Activated CD8-positive, alpha-beta T cell treated with anti-CD3 and anti-CD28 coated beads for 36 hours (primary cell): Measurements from ENCODE around the gene TRA2B. TPM values are rescaled to one million over a fixed set of nuclear protein-coding genes. Genes with fewer than 3 reads are reported as not detected.

Source experiments
- ATAC-seq: fragments of 200-7000 bp; cut with Tn5 transposase; one replicate; pipeline ENCODE4 v1.10.0; 2021; ENCODE audit warnings: mild to moderate bottlenecking, moderate library complexity
- CTCF ChIA-PET: fragments of 350-600 bp; sonication (Branson Sonifier 250); formaldehyde crosslinking; loops from one replicate; lab custom pipeline; 2021; ENCODE audit warnings: antibody characterized with exemption; lab: Charles Lee
- POLR2A ChIA-PET: fragments of 350-600 bp; sonication (Branson Sonifier 250); formaldehyde crosslinking; loops from one replicate; lab custom pipeline; 2021; ENCODE audit warnings: antibody characterized with exemption; lab: Charles Lee
- DNase-seq: peaks from one replicate; pipeline ENCODE4 v3.0.0-alpha.2; 2020
- H3K27ac Mint-ChIP-seq: one replicate; pipeline ENCODE4 v1.8.0; 2021; ENCODE audit warnings: mild to moderate bottlenecking, mixed read lengths
- H3K27me3 Mint-ChIP-seq: one replicate; pipeline ENCODE4 v1.8.0; 2021; ENCODE audit warnings: mixed read lengths
- H3K36me3 Mint-ChIP-seq: one replicate; pipeline ENCODE4 v1.8.0; 2021; ENCODE audit warnings: low read depth, mixed read lengths
- H3K4me1 Mint-ChIP-seq: one replicate; pipeline ENCODE4 v1.8.0; 2021; ENCODE audit warnings: low read depth, mixed read lengths
- H3K4me3 Mint-ChIP-seq: one replicate; pipeline ENCODE4 v1.8.0; 2021; ENCODE audit warnings: mild to moderate bottlenecking, moderate library complexity, mixed read lengths
- H3K9me3 Mint-ChIP-seq: one replicate; pipeline ENCODE4 v1.8.0; 2021; ENCODE audit warnings: mixed read lengths
- intact Hi-C: fragments of 100-400 bp; cut with micrococcal nuclease; formaldehyde crosslinking; loops from one replicate; pipeline ENCODE4 v1.10.0; 2022
- total RNA-seq, 2 experiments: library from RNA; stranded (reverse); gene quantifications; one replicate each; pipeline ENCODE4 v1.2.3, GENCODE V29; 2021
- TF ChIP-seq, protein P1 (sequence below): fragments of 200-600 bp; IDR thresholded peaks from one replicate; pipeline ENCODE4 v1.8.0; 2022; ENCODE audit warnings: antibody characterized with exemption, mild to moderate bottlenecking

The TRA2B gene
- total RNA-seq, 2 experiments from 2014 or later: 210 to 219 TPM

DNA sequence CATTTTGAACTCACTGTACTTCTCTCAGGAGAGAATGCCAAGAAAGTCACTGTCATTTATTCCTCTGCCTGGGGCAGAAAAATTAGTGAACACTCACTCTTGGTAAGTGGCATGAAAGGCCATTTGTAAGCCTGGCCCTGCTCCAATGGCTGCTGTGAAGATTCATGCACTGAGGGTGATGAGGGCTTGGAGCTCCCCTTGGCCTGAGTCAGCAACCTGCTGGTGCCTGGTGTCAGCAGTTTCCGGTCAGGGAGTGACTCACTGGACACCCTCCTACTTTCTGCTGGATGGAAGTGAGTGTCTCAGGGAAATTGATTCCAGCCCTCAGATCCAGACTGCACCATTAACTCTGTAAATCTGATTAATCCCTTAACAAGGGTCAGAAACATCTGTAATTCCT lies 37.6 kb downstream of the TRA2B start:
- POLR2A ChIA-PET: interaction anchor here (2.8 kb wide), 1 partner anchor 14 kb away, joined by 16 read pairs; no protein-coding TSS in a partner anchor
- Mint-ChIP-seq H3K4me3 (no peak overlapping the region), H3K27ac (no peak overlapping the region), H3K9me3 (peaks cover 5% of the 10 kb centered on the region), H3K36me3 (no peaks in the 10 kb centered on the region), H3K27me3 (peaks cover 1% of the 10 kb centered on the region), H3K4me1 (no peaks in the 10 kb centered on the region)
- intact Hi-C loops: no loop called here
- ATAC-seq: no peak
- DNase-seq: no peak
- CTCF ChIA-PET: interaction anchor here (0.9 to 3.2 kb wide), 5 partner anchors 24 to 341 kb away, joined by 3 to 10 read pairs (median 4); no protein-coding TSS in a partner anchor
- TF ChIP-seq, protein P1, sequence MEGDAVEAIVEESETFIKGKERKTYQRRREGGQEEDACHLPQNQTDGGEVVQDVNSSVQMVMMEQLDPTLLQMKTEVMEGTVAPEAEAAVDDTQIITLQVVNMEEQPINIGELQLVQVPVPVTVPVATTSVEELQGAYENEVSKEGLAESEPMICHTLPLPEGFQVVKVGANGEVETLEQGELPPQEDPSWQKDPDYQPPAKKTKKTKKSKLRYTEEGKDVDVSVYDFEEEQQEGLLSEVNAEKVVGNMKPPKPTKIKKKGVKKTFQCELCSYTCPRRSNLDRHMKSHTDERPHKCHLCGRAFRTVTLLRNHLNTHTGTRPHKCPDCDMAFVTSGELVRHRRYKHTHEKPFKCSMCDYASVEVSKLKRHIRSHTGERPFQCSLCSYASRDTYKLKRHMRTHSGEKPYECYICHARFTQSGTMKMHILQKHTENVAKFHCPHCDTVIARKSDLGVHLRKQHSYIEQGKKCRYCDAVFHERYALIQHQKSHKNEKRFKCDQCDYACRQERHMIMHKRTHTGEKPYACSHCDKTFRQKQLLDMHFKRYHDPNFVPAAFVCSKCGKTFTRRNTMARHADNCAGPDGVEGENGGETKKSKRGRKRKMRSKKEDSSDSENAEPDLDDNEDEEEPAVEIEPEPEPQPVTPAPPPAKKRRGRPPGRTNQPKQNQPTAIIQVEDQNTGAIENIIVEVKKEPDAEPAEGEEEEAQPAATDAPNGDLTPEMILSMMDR: no peak

- POLR2A ChIA-PET: no interaction called here
- Mint-ChIP-seq H3K27me3 (no peaks in the 10 kb centered on the region), H3K27ac (no peak overlapping the region), H3K4me1 (no peaks in the 10 kb centered on the region), H3K4me3 (no peak overlapping the region), H3K9me3 (peaks cover 5% of the 10 kb centered on the region), H3K36me3 (no peaks in the 10 kb centered on the region)
- no peak for ATAC-seq
- intact Hi-C loops: no loop called here
- TF ChIP-seq, protein P1: no peak
- no peak for DNase-seq
- CTCF ChIA-PET: interaction anchor here (1.0 to 1.1 kb wide), 2 partner anchors 10 to 16 kb away, joined by 3 read pairs; no protein-coding TSS in a partner anchor
Measured at GRCh38 chr3:185896636-185897035, 41.2 kb downstream of the TRA2B start.

DNA sequence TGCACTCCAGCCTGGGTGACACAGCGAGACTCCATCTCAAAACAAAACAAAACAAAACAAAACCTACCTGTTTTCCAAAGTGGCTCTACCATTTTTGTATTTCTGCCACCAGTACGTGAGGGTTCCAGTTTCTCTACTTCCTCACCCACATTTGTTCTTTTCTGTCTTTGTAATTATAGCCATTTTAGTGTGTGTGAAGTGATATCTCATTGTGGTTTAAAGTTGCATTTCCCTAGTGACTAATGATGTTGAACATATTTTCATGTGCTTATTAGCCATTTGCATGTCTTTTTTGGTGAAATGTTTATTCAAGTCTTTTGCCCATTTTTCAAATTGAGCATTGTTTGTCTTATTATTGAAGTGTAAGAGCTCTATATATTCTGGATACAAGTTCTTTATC lies 50.7 kb downstream of the TRA2B start:
- no peak overlapping the region for H3K27ac Mint-ChIP-seq
- H3K9me3 Mint-ChIP-seq: no peaks in the 10 kb centered on the region
- ATAC-seq: no peak
- no peak overlapping the region for H3K4me3 Mint-ChIP-seq
- no peaks in the 10 kb centered on the region for H3K36me3 Mint-ChIP-seq
- intact Hi-C loops: no loop called here
- POLR2A ChIA-PET: no interaction called here
- CTCF ChIA-PET: no interaction called here
- peaks cover 4% of the 10 kb centered on the region for H3K27me3 Mint-ChIP-seq
- DNase-seq: no peak
- no peaks in the 10 kb centered on the region for H3K4me1 Mint-ChIP-seq
- TF ChIP-seq, protein P1: no peak

DNA sequence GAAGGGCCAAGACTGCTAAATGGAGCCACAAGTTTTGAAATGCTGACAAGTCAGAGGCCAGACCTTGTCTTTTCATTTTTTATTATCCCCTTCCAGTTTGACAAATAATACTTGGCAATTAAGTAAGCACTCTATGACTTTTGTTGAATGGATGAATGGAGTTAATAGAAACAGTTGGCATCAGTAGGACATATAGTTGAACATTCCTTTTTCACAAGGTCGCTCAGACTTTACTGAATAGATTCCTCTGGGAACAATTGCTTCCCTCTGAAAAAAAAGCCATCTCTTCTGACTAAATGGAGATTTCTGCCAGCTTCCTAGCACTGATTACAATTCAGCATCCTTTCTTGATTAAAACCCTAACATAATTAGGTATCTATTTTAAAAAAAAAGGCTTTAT lies 53.2 kb downstream of the TRA2B start:
- H3K27me3 Mint-ChIP-seq: peaks cover 13% of the 10 kb centered on the region
- ATAC-seq (no peak), DNase-seq (no peak)
- ChIA-PET CTCF (no interaction called here), POLR2A (no interaction called here)
- no peaks in the 10 kb centered on the region for H3K36me3 Mint-ChIP-seq
- no peak overlapping the region for H3K4me3 Mint-ChIP-seq
- peaks cover 4% of the 10 kb centered on the region for H3K4me1 Mint-ChIP-seq
- no peak overlapping the region for H3K27ac Mint-ChIP-seq
- no peaks in the 10 kb centered on the region for H3K9me3 Mint-ChIP-seq
- intact Hi-C loops: no loop called here
- TF ChIP-seq, protein P1: no peak

DNA sequence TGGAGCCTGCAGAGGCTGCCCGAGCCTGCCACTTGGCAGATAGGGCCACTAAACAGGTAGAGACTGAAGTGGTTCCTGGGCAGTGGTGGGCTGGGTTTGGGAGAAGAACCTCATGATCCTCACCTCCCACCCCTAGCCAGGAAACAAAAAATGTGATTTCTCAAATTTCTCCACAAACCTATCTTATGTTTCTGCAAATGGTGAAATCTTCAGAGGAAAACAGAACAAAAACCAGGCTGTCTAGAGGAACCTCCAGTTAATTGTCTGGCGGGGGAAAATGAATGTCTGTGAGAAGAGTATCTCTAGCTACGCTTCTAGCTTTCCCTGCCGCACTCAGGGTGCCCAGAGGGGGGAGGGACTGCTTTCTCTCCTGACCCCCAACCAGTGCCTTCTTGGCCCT lies 55.9 kb downstream of the TRA2B start:
- ChIA-PET POLR2A (no interaction called here), CTCF (interaction anchor here (1.1 to 1.2 kb wide), 2 partner anchors 222 to 323 kb away, joined by 3 read pairs; no protein-coding TSS in a partner anchor)
- TF ChIP-seq, protein P1: no peak
- Mint-ChIP-seq H3K36me3 (no peaks in the 10 kb centered on the region), H3K4me3 (no peak overlapping the region), H3K4me1 (peaks cover 4% of the 10 kb centered on the region), H3K27ac (no peak overlapping the region), H3K9me3 (no peaks in the 10 kb centered on the region), H3K27me3 (peaks cover 12% of the 10 kb centered on the region)
- no peak for DNase-seq
- ATAC-seq: no peak
- intact Hi-C loops: no loop called here
